HG03196 (cell line): Measurements from ENCODE around the gene FCHO1.

Experiments used
- ATAC-seq: cut with Tn5 transposase; IDR thresholded peaks from one replicate; pipeline ENCODE4 v1.9.1; 2021; ENCODE audit not compliant: unreplicated experiment

The FCHO1 gene, protein sequence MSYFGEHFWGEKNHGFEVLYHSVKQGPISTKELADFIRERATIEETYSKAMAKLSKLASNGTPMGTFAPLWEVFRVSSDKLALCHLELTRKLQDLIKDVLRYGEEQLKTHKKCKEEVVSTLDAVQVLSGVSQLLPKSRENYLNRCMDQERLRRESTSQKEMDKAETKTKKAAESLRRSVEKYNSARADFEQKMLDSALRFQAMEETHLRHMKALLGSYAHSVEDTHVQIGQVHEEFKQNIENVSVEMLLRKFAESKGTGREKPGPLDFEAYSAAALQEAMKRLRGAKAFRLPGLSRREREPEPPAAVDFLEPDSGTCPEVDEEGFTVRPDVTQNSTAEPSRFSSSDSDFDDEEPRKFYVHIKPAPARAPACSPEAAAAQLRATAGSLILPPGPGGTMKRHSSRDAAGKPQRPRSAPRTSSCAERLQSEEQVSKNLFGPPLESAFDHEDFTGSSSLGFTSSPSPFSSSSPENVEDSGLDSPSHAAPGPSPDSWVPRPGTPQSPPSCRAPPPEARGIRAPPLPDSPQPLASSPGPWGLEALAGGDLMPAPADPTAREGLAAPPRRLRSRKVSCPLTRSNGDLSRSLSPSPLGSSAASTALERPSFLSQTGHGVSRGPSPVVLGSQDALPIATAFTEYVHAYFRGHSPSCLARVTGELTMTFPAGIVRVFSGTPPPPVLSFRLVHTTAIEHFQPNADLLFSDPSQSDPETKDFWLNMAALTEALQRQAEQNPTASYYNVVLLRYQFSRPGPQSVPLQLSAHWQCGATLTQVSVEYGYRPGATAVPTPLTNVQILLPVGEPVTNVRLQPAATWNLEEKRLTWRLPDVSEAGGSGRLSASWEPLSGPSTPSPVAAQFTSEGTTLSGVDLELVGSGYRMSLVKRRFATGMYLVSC

GRCh38 chr19:17751103-17751911 is at the start of gene FCHO1:
Gene FCHO1 (plus strand): TSS chr19:17751477. CDS start chr19:17755165, 3,688 bp downstream.
- ATAC-seq: peak; percentile 40

GRCh38 chr19:17703824-17704463 is 47.3 kb upstream of the FCHO1 start:
- no peak for ATAC-seq

GRCh38 chr19:17706750-17707181 is 44.5 kb upstream of the FCHO1 start:
- ATAC-seq: no peak

- no peak for ATAC-seq
These were observed 39.4 kb upstream of the FCHO1 start for GRCh38 chr19:17711851-17712250.

DNA sequence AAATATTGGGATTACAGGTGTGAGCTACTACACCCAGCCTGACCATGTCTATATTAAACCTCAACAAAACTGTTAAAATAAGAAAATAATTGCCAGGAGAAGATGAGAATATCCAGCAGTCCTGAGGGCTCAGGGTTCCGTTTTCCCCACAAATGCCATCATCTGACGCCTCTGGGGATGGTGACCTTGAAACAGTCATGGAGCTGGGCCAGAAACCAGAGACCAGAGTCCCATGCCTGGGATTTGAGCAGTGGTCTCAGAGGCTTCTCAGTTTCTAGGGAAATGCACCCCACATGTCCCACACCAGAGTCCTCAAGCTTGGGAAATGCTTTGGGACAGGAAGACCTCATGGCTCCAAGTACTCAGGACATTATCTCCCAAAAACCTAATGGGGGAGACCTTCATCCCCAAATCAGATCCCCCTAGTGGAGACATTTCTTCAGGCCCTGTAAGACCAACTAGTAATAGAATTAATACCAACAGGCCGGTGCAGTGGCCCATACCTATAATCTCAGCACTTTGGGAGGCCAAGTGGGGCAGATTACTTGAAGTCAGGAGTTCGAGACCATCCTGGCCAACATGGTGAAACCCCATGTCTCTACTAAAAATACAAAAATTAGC is 34.9 kb upstream of the FCHO1 start:
- ATAC-seq: no peak

DNA sequence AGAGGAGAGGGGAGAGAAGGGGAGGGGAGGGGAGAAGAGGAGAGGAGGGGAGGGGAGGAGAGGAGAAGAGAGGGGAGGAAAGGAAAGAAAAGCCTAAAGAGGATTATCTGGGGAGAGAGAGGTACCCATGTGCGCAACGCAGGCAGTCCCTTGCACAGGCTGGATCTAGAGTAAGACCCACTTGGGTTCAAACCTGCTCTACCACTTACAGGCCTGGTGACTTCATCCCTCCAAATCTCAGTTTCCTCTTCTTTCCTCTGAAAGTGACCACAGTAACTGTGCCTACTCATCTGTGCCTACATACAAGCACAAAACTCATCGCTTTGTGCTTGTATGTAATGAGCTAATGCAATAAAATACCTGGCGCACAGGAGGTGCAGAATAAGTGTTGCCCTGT is 32.7 kb upstream of the FCHO1 start:
- ATAC-seq: no peak

DNA sequence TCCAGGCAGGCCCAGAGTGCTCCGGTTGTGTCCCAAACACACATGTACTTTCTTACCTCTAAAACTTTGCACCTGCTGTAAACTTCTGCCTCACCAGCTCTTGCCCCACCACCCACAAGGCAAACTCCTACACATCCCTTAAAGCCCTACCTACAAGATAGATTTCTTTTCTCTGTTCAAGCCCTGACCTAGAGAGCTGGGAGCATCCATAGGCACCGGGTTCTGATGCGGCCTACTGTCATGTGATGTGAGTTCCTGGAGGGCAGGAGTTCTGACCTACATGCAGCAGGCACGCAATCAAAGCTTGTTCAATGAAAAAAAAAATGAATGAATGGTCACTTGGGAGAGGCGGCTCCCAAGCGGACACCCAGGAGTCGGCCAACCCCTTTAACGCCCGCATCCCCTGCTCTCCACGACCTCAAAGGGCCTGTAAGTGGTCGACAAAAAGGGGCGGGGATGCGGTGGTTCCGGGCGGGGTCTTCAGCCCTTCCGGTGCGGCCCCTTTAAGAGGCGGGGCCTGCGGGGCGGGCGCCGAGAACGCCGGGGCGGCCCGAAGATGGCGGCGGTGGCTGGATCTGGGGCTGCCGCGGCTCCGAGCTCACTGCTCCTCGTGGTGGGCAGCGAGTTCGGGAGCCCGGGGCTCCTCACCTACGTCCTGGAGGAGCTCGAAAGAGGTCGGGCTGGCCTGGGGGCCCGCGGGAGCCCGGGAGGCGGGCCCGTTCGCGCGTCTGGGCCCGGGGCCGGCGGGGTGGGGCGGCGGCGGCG is 32.1 kb upstream of the FCHO1 start, which contains the start of gene MAP1S:
Gene MAP1S, plus strand, starts transcription at position 534 of the 765 bp plus-strand sequence. Its CDS starts 23 bp downstream, at position 557.
- ATAC-seq: peak; percentile 71

DNA sequence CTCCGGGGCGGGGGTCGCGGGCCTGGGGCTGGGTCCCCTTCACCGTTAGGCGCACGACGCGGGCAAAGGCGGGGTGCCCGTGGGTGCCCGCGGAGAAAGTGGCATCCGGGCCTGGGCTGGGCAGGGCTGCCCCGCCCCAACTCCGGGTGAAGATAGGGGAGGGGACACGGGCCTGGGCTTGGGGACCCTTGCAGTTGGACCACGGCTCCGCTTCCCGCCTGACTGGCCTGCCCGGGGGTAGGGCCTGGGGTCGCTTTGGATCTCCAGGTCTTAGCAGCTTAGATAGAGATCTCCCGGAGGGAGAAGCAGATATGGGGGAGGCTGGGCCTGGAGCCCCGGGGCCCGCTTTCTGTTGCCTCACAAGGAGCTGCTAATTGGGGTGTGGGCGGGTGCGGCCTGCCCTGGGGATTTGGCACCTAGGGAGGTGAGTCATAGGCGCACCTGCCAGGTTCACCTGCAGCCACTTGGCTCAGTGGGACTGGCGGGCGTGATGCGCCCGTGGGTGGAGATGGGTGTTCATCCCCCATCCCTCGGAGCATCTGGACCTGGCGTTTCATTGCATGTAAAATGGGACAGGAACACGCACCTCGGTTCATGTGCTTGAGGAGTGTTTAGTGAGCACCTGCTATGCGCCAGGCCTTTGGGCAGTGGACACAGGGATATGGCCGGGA is 31.4 kb upstream of the FCHO1 start:
- ATAC-seq: peak; percentile 24

- ATAC-seq: no peak
These were observed 30.8 kb upstream of the FCHO1 start for GRCh38 chr19:17720440-17720839.

- ATAC-seq: no peak
These were observed 30.1 kb upstream of the FCHO1 start for GRCh38 chr19:17721111-17721628.

GRCh38 chr19:17721821-17722220 is 29.5 kb upstream of the FCHO1 start:
- no peak for ATAC-seq

DNA sequence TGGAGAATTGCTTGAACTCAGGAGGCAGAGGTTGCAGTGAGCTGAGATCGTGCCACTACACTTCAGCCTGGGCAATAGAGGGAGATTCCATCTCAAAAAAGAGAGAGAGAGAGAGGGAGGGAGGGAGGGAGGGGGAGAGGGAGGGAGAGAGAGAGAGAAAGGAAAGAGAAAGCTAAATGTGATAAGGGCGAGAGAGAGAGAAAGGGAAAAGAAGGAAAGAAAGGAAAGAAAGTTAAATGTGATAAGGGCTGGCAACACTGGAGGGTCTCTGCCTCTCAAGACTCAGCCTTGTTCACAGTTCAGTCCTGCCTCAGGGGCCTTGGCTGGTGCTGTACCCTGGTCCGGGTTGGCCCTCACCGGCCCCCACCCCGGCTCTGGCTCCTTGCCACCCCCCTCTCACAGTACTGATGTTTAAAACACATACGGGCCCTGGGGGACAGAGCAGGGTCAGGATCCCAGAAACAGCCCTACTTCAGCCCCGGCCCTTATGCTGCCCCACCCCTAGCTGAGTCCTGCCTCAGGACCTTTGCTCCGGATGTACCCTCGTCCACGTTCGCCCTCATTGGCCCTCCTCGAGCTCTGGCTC is 28.5 kb upstream of the FCHO1 start:
- ATAC-seq: no peak

GRCh38 chr19:17724655-17725054 is 26.6 kb upstream of the FCHO1 start:
- no peak for ATAC-seq

DNA sequence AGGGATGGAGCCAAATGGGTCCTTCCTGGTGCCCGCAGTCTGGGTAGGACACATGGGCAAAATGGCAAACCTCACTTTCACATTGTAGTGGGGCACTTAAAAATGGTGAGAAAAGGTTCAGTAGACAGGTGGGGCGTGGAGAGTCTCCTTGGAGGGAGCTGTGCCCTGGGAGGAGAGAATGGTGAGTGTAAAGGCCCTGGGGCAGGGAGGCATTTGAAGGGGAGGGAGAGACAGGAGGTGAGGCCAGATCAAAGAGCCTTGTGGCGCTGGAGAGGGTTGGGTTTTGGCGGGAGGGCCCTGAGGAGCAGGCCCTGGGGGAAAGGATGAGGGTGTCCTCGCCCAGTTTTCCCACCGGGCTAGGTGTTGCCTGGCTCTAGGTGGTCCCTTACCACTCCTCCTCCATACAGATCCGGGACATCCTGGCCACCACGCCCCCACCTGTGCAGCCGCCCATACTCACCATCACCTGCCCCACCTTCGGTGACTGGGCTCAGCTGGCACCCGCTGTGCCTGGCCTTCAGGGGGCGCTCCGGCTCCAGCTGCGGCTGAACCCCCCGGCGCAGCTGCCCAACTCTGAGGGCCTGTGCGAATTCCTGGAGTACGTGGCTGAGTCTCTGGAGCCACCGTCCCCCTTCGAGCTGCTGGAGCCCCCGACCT is 25.7 kb upstream of the FCHO1 start:
- ATAC-seq: no peak

- no peak for ATAC-seq
These were observed 25.0 kb upstream of the FCHO1 start for GRCh38 chr19:17726136-17726741.

DNA sequence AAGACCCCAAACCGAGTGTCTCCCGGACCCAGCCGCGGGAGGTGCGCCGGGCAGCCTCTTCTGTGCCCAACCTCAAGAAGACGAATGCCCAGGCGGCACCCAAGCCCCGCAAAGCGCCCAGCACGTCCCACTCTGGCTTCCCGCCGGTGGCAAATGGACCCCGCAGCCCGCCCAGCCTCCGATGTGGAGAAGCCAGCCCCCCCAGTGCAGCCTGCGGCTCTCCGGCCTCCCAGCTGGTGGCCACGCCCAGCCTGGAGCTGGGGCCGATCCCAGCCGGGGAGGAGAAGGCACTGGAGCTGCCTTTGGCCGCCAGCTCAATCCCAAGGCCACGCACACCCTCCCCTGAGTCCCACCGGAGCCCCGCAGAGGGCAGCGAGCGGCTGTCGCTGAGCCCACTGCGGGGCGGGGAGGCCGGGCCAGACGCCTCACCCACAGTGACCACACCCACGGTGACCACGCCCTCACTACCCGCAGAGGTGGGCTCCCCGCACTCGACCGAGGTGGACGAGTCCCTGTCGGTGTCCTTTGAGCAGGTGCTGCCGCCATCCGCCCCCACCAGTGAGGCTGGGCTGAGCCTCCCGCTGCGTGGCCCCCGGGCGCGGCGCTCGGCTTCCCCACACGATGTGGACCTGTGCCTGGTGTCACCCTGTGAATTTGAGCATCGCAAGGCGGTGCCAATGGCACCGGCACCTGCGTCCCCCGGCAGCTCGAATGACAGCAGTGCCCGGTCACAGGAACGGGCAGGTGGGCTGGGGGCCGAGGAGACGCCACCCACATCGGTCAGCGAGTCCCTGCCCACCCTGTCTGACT is 24.1 kb upstream of the FCHO1 start:
- no peak for ATAC-seq
